Type B pancreatic cell (in vitro differentiated cells): ENCODE data around the gene CSF1R. TPM values are rescaled to one million over a fixed set of nuclear protein-coding genes. Genes with fewer than 3 reads are reported as not detected.

Experiments used
- DNase-seq: peaks from one replicate; pipeline ENCODE4 v3.0.0; 2021; ENCODE audit warnings: mixed read lengths; ENCODE audit not compliant: unreplicated experiment; ENCODE audit errors: extremely low spot score
- H3K27ac Mint-ChIP-seq: 2 replicates; pipeline ENCODE4 v1.8.0; 2021; ENCODE audit warnings: mild to moderate bottlenecking, mixed read lengths
- H3K27me3 Mint-ChIP-seq: 2 replicates; pipeline ENCODE4 v1.8.0; 2021; ENCODE audit warnings: mixed read lengths
- H3K36me3 Mint-ChIP-seq: 2 replicates; pipeline ENCODE4 v1.8.0; 2021; ENCODE audit warnings: mixed read lengths
- H3K4me1 Mint-ChIP-seq: one replicate; pipeline ENCODE4 v1.8.0; 2021; ENCODE audit warnings: mixed read lengths; ENCODE audit not compliant: unreplicated experiment
- H3K4me3 Mint-ChIP-seq: 2 replicates; pipeline ENCODE4 v1.8.0; 2021; ENCODE audit warnings: mild to moderate bottlenecking, mixed read lengths
- H3K9me3 Mint-ChIP-seq: 2 replicates; pipeline ENCODE4 v1.8.0; 2021; ENCODE audit warnings: mixed read lengths
- CTCF ChIP-seq: fragments of 200-600 bp; sonication (generic); conservative IDR thresholded peaks from 2 replicates; pipeline ENCODE4 v1.5.0; 2021; ENCODE audit warnings: antibody characterized with exemption, mild to moderate bottlenecking
- total RNA-seq: library from RNA; stranded (reverse); gene quantifications from 2 replicates; pipeline ENCODE4 v1.2.1, GENCODE V29; 2021; ENCODE audit warnings: low replicate concordance

CSF1R gene
- total RNA-seq, 1 donor from 2014 or later: 4.0 TPM

DNA sequence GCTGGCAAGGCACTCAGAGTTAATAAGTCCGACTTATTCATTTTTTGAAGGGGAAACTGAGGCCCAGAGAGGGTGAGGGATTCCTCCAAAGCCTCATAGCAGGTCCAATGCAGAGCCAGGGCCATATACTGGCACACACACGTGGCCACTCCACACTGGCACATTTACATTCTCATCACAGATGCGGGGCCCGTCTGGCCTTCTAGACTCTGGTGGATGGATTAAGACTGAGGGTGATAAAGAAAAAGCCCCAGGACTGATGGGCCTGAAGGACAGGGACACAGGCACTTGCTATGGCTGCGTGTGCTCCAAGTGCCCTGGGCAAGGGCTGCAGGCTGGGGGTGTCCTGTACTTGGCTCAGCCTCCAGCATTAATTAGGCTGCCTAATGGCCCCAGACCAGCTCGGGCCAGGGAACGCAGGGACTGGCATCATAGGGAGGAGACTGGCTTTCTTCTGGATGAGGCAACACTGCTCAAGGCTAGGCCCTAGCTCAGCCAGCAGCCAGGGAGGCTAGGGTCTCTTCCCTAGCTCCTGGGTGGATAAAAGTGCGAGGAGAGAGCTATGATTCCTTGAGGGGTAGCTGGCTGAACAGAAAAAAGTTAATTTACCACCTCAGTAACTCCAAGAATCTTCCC is 28.5 kb upstream of the CSF1R start:
- no peak overlapping the region for H3K4me3 Mint-ChIP-seq
- no peak for DNase-seq

GRCh38 chr5:150114102-150114641 is 27.8 kb upstream of the CSF1R start:
- no peaks in the 10 kb centered on the region for H3K9me3 Mint-ChIP-seq
- no peak for DNase-seq
- H3K4me1 Mint-ChIP-seq: peaks cover 31% of the 10 kb centered on the region
- no peak for TF ChIP-seq CTCF
- no peak overlapping the region for H3K4me3 Mint-ChIP-seq
- no peaks in the 10 kb centered on the region for H3K36me3 Mint-ChIP-seq
- H3K27me3 Mint-ChIP-seq: no peaks in the 10 kb centered on the region
- H3K27ac Mint-ChIP-seq: no peak overlapping the region

More for the DNA sequence above, 28.5 kb upstream of the CSF1R start:
- TF ChIP-seq CTCF: no peak
- Mint-ChIP-seq H3K4me1 (peaks cover 24% of the 10 kb centered on the region), H3K9me3 (no peaks in the 10 kb centered on the region), H3K27ac (no peak overlapping the region), H3K36me3 (no peaks in the 10 kb centered on the region), H3K27me3 (no peaks in the 10 kb centered on the region)

DNA sequence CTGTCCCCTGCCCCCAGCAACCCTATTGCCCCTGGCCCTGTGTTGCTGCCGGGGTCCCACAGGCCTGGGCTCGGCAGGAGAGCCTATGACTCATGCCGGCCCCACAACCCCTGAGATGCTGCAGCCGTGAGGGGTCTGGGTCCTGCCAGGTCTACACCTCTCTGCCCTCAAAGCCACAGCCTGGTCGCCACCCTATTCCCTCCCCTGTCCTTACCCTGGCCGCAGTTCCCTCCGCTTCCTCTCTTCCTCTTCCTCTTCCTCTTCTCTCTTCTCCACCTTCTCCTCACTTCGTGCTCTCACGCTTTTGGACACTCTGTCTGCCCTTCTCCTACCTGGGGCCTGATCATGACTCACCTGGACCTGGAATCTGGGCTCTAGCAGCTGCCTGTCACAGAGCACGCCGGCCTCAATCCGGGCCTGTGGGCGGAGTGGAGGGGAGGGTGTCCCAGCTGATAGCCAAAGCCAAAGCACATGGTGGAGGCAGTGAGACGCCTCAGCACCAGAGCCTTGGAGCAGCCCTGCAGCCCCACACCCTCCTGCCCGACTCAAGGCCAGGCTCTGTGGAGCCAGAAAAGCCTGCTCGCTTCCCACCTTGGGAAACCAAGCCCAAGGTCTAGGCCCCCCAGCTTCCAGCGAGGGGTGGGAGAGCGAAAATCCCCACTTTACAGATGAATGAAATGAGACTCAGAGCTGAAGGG is 26.8 kb upstream of the CSF1R start:
- Mint-ChIP-seq H3K4me1 (peaks cover 36% of the 10 kb centered on the region), H3K9me3 (peaks cover 2% of the 10 kb centered on the region), H3K4me3 (peak overlapping the region; percentile 12), H3K27ac (no peak overlapping the region), H3K36me3 (no peaks in the 10 kb centered on the region), H3K27me3 (peaks cover 1% of the 10 kb centered on the region)
- no peak for TF ChIP-seq CTCF
- no peak for DNase-seq

DNA sequence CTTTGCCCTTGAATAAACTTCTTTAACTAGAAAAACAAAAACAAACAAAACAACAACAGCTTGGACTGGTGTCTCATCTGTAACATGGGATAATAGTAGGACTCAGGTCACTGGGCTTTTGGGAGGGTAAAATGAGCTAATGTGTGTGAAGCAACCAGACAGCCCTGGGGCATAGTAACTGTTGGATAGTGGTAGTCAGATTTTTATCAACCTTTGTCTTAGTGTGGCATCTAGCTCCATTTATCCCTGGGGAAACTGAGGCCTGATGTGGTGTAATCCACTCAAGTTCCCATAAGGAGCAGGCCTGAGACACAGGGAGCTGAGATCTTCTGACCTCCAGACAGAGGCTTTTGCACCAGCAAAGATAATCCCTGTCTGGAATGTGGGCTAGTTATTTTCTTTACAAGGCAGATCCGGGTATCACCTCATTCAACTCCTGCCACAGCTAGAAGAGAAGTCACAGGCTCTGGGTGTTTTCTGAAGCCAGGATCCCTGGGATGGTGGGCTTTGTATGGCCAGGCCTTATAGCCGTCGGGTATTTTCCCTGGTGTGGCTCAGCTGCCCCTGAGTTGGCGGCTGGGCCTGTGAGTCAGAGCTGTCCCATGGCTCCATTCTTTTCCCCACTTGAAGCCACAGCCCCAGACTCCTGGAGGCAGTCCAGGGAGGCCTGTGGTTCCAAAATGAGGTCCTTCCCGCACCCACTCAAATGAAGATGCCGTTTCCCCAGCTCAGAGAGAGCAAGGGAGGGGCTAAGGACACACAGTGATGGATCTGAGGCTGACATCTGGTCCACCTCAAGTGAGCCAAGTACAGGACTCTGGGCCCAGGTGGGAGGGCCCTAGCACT is 26.1 kb upstream of the CSF1R start:
- Mint-ChIP-seq H3K36me3 (no peaks in the 10 kb centered on the region), H3K27me3 (peaks cover 3% of the 10 kb centered on the region), H3K4me3 (no peak overlapping the region), H3K27ac (no peak overlapping the region), H3K9me3 (peaks cover 5% of the 10 kb centered on the region), H3K4me1 (peaks cover 41% of the 10 kb centered on the region)
- TF ChIP-seq CTCF: no peak
- DNase-seq: no peak

- Mint-ChIP-seq H3K4me1 (peaks cover 51% of the 10 kb centered on the region), H3K27me3 (peaks cover 3% of the 10 kb centered on the region), H3K27ac (no peak overlapping the region), H3K4me3 (no peak overlapping the region), H3K36me3 (no peaks in the 10 kb centered on the region), H3K9me3 (peaks cover 5% of the 10 kb centered on the region)
- TF ChIP-seq CTCF: no peak
- no peak for DNase-seq
These were observed 24.8 kb upstream of the CSF1R start for GRCh38 chr5:150111122-150111521.
